Activated T-cell treated with anti-CD3 and anti-CD28 coated beads, Interleukin-2, amount 50 U/mL, for 24 hours (primary cell): ENCODE data around the gene ITIH1.

Source experiments
- DNase-seq: peaks from one replicate; pipeline ENCODE4 v3.0.0-alpha.2; 2020
- H3K27ac Mint-ChIP-seq: 2 replicates; pipeline ENCODE4 v1.8.0; 2020; ENCODE audit warnings: mild to moderate bottlenecking, mixed read lengths
- H3K27me3 Mint-ChIP-seq: 2 replicates; pipeline ENCODE4 v1.8.0; 2020; ENCODE audit warnings: mixed read lengths
- H3K36me3 Mint-ChIP-seq: 2 replicates; pipeline ENCODE4 v1.8.0; 2020; ENCODE audit warnings: low read depth, mixed read lengths
- H3K4me1 Mint-ChIP-seq: 2 replicates; pipeline ENCODE4 v1.8.0; 2020; ENCODE audit warnings: low read depth, mixed read lengths
- H3K4me3 Mint-ChIP-seq: 2 replicates; pipeline ENCODE4 v1.8.0; 2020; ENCODE audit warnings: mild to moderate bottlenecking, moderate library complexity, mixed read lengths
- H3K9me3 Mint-ChIP-seq: 2 replicates; pipeline ENCODE4 v1.8.0; 2020; ENCODE audit warnings: mixed read lengths

The ITIH1 gene

GRCh38 chr3:52830535-52831258 lies 53.3 kb downstream of the ITIH1 start, which contains the start of gene ITIH4:
ITIH4 (minus strand) TSS chr3:52830672; CDS start chr3:52830642, 30 bp downstream.
- H3K27ac Mint-ChIP-seq, result no peak within 1 kb of the TSS
- H3K4me1 Mint-ChIP-seq, result peaks cover 6% of the 10 kb centered on the region
- no peak within 1 kb of the TSS for H3K4me3 Mint-ChIP-seq
- no peaks in the 10 kb centered on the region for H3K27me3 Mint-ChIP-seq
- H3K36me3 Mint-ChIP-seq, result peaks cover 6% of the 10 kb centered on the region
- no peaks in the 10 kb centered on the region for H3K9me3 Mint-ChIP-seq
- DNase-seq, result no peak

GRCh38 chr3:52831500-52832301 lies 54.3 kb downstream of the ITIH1 start:
- H3K4me3 Mint-ChIP-seq, result no peak overlapping the region
- no peaks in the 10 kb centered on the region for H3K27me3 Mint-ChIP-seq
- peaks cover 8% of the 10 kb centered on the region for H3K4me1 Mint-ChIP-seq
- peaks cover 12% of the 10 kb centered on the region for H3K36me3 Mint-ChIP-seq
- DNase-seq, result no peak
- no peak overlapping the region for H3K27ac Mint-ChIP-seq
- H3K9me3 Mint-ChIP-seq, result no peaks in the 10 kb centered on the region

GRCh38 chr3:52833202-52833601 lies 55.8 kb downstream of the ITIH1 start:
- Mint-ChIP-seq H3K27me3 (no peaks in the 10 kb centered on the region), H3K4me3 (no peak overlapping the region), H3K27ac (no peak overlapping the region), H3K4me1 (peaks cover 21% of the 10 kb centered on the region), H3K9me3 (no peaks in the 10 kb centered on the region), H3K36me3 (peaks cover 20% of the 10 kb centered on the region)
- no peak for DNase-seq

- Mint-ChIP-seq H3K27ac (no peak within 1 kb of the TSS), H3K27me3 (no peaks in the 10 kb centered on the region), H3K36me3 (peaks cover 22% of the 10 kb centered on the region), H3K9me3 (no peaks in the 10 kb centered on the region), H3K4me1 (peaks cover 37% of the 10 kb centered on the region), H3K4me3 (no peak within 1 kb of the TSS)
- DNase-seq, result no peak
These were observed 57.6 kb downstream of the ITIH1 start, which contains the start of gene MUSTN1 for GRCh38 chr3:52834871-52835501. MUSTN1 (minus strand) TSS chr3:52835019; CDS start chr3:52834948, 71 bp downstream.

- Mint-ChIP-seq H3K4me1 (peaks cover 40% of the 10 kb centered on the region), H3K4me3 (no peak overlapping the region), H3K27ac (no peak overlapping the region), H3K36me3 (peaks cover 30% of the 10 kb centered on the region), H3K27me3 (no peaks in the 10 kb centered on the region), H3K9me3 (no peaks in the 10 kb centered on the region)
- DNase-seq, result no peak
These were observed 58.5 kb downstream of the ITIH1 start for GRCh38 chr3:52835766-52836470.

- H3K9me3 Mint-ChIP-seq, result no peaks in the 10 kb centered on the region
- peaks cover 35% of the 10 kb centered on the region for H3K4me1 Mint-ChIP-seq
- no peak overlapping the region for H3K4me3 Mint-ChIP-seq
- H3K27ac Mint-ChIP-seq, result no peak overlapping the region
- peaks cover 33% of the 10 kb centered on the region for H3K36me3 Mint-ChIP-seq
- DNase-seq, result no peak
- no peaks in the 10 kb centered on the region for H3K27me3 Mint-ChIP-seq
These were observed 59.1 kb downstream of the ITIH1 start for GRCh38 chr3:52836471-52836845.

GRCh38 chr3:52836986-52837385 lies 59.6 kb downstream of the ITIH1 start:
- DNase-seq, result no peak
- H3K27me3 Mint-ChIP-seq, result no peaks in the 10 kb centered on the region
- no peaks in the 10 kb centered on the region for H3K9me3 Mint-ChIP-seq
- no peak overlapping the region for H3K27ac Mint-ChIP-seq
- H3K36me3 Mint-ChIP-seq, result peaks cover 38% of the 10 kb centered on the region
- no peak overlapping the region for H3K4me3 Mint-ChIP-seq
- peaks cover 34% of the 10 kb centered on the region for H3K4me1 Mint-ChIP-seq

GRCh38 chr3:52838561-52839267 lies 61.3 kb downstream of the ITIH1 start:
- H3K27ac Mint-ChIP-seq, result no peak overlapping the region
- H3K27me3 Mint-ChIP-seq, result no peaks in the 10 kb centered on the region
- H3K4me1 Mint-ChIP-seq, result peaks cover 34% of the 10 kb centered on the region
- DNase-seq, result no peak
- no peaks in the 10 kb centered on the region for H3K9me3 Mint-ChIP-seq
- peaks cover 52% of the 10 kb centered on the region for H3K36me3 Mint-ChIP-seq
- no peak overlapping the region for H3K4me3 Mint-ChIP-seq

GRCh38 chr3:52839268-52839575 lies 61.8 kb downstream of the ITIH1 start:
- H3K27me3 Mint-ChIP-seq, result no peaks in the 10 kb centered on the region
- DNase-seq, result no peak
- H3K27ac Mint-ChIP-seq, result no peak overlapping the region
- H3K4me1 Mint-ChIP-seq, result peaks cover 36% of the 10 kb centered on the region
- no peaks in the 10 kb centered on the region for H3K9me3 Mint-ChIP-seq
- peaks cover 53% of the 10 kb centered on the region for H3K36me3 Mint-ChIP-seq
- no peak overlapping the region for H3K4me3 Mint-ChIP-seq

GRCh38 chr3:52839892-52840545 lies 62.6 kb downstream of the ITIH1 start:
- peaks cover 41% of the 10 kb centered on the region for H3K4me1 Mint-ChIP-seq
- H3K36me3 Mint-ChIP-seq, result peaks cover 55% of the 10 kb centered on the region

GRCh38 chr3:52841211-52841980 lies 64.0 kb downstream of the ITIH1 start:
- Mint-ChIP-seq H3K9me3 (no peaks in the 10 kb centered on the region), H3K27me3 (no peaks in the 10 kb centered on the region), H3K4me1 (peaks cover 41% of the 10 kb centered on the region), H3K27ac (peak overlapping the region; percentile 65), H3K36me3 (peaks cover 47% of the 10 kb centered on the region), H3K4me3 (no peak overlapping the region)
- DNase-seq, result no peak

More at GRCh38 chr3:52839892-52840545, 62.6 kb downstream of the ITIH1 start:
- Mint-ChIP-seq H3K27me3 (no peaks in the 10 kb centered on the region), H3K27ac (no peak overlapping the region), H3K9me3 (no peaks in the 10 kb centered on the region), H3K4me3 (no peak overlapping the region)
- DNase-seq, result no peak
